ENCODE results near the gene STRADB.
"Not testable (repeated sequence)": the region's sequence is repeated elsewhere in the genome, so short reads cannot be mapped to it uniquely, and the experiment has no call there.

STRADB gene

DNA sequence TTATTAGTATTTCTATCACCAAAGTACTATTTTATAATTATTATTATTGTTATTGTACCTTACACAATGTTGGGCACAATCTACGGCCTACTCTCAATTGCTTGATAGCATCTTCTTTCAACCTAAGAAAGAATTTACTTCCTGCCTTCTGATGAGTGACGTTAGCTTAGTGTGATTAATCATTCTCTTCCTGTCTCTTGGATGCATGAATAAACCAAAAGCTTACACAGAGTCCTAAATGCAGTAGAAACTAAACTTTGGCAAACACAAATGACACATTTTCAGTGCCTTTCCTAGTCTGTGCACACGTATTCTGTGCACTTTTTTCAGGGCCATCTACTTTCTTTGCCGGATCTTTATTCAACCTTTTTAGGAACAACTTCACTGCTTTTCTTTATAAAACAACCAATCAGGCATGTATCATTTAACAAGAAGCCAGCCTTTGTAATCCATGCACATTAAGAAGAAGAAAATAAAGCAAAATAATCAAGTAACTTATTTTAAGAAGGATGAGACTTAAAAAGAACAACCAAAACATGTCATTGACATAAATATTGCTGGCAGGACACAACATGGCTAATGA lies 19.4 kb upstream of the STRADB start:
- no peak for DNase-seq

DNA sequence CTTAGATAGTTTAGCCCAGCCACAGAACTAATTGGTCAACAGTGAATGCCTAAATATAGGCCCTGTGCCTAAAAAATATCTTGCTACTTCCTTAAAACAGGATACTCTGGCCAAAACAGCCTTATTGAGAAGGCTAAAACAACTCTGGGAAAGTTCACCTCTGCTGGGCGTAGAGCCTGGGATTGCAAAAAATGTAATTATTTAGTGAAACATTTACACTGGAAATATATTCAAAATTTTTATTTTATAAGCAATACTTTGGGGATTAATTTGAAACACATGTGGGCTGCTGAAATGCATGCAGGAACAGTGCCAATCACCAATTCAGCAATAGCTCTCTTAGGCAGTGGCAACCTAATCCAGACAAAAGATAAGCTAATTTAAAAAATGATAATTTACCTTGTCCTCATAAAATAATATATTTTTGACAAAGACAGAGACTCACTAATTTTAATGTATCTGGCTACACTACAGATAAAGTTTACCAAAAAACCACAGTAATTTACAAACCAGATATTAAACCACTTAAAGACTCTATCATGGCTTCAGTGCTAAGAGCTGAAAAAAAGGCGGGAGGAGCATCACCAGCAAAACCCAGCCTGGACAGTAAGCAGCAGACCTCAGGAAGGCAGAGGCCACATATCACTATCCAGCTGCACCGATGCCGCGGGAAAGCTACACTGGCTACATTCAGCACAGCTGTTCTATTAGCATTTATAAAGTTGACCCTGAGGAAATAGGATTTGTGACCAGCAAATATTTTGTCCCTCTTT lies 18.7 kb upstream of the STRADB start:
- DNase-seq: peak; percentile 62

DNA sequence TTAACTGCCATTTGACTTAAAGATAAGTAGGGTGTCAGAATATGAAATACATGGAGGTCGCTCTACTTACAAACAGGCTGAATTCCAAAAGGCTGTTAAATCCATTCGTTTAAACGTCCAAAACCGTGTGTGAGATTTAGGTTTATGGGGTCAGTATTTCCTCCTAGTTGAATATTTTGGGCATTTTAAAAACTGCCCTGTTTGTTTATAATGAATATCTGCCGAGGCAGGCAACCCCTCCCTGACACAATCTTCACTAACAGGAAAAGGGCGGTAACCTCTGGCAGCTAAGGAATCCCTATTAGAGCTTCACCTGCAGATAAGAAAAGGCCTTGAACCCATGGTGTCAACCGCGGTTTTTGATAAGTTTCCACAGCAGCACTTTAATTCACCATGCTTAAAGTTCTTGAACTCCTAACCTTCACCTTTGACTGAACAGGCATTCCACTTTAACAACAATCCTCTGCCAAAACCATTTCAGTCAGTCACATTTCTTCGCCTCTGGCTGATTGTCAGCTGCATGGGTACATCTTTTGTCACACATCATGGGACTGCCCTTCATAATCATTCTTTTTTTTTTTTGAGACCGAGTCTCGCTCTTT lies 18.0 kb upstream of the STRADB start:
- peak; percentile 63 for DNase-seq

DNA sequence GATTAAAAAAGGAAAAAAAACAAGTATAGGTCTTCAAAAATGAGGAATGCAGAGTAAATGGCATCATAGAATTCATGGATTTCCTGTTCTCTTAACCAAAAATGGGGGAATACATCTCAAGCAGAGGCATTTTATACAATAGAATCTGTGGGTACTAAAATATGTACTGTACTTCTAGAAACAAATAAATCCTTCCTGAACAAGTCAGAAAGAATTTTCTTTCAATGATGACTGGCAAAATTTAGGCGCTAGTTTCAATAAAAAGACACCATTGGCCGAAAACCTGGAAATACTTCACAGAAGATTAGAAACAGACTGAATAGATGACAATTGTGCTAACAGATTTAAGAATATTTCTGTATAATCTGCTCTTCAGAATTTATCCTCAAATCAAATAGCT lies 15.4 kb upstream of the STRADB start:
- no peak for DNase-seq

DNA sequence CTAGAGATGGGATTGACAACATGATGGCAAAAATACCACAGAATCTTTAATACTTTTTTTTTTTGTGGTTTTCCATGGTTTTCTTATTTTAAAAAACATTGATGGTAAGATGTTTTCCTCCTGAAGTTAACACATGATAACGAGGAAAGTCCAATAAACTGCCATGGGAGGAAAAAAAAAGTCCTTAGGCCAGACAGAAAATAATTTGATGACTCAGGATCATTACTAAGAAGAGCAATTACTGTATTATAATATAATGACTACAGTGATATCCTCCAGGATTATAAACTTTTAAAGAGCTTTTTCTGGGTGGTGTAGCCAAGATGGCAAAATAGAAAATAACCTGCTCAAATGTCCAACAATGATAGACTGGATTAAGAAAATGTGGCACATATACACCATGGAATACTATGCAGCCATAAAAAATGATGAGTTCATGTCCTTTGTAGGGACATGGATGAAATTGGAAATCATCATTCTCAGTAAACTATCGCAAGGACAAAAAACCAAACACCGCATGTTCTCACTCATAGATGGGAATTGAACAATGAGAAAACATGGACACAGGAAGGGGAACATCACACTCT lies 12.1 kb upstream of the STRADB start:
- not testable (repeated sequence) for DNase-seq

DNA sequence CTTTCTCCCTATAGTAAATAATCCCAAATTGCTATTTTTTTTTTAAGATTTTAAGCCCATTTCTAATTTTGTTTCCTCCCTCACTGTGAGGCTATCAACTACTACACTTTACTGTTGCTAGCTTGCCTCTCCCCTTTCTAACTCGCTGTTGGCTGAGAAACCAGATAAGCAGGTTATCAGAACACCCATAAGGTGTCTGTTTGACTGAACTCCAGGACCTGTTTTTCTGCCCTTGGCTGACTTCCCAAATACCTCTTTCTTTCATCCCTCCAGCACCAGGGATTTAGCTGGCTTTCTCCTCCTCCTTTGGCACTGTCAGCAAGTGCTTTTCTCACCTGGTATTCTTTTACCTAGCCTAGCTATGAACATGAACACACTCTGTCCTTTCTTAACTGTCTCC lies 11.4 kb upstream of the STRADB start:
- peak; percentile 85 for DNase-seq

DNA sequence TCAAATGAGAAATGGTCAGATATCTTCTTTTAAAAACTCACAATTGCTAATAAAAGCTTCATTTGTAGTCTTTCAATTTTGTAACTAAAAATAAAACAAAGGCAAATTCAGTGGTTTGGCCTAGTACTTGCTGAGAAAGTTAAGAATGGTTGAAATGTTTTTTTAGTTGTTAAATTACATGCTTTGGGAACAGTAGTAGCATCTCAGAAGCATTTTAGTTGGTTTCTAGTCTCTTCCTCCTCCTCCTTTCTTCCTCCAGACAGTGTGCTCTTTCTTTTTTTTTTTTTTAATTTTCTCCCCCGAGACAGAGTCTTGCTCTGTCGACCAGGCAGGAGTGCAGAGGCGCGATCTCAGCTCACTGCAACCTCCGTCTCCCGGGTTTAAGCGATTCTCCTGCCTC lies 10.1 kb upstream of the STRADB start:
- no peak for DNase-seq

DNA sequence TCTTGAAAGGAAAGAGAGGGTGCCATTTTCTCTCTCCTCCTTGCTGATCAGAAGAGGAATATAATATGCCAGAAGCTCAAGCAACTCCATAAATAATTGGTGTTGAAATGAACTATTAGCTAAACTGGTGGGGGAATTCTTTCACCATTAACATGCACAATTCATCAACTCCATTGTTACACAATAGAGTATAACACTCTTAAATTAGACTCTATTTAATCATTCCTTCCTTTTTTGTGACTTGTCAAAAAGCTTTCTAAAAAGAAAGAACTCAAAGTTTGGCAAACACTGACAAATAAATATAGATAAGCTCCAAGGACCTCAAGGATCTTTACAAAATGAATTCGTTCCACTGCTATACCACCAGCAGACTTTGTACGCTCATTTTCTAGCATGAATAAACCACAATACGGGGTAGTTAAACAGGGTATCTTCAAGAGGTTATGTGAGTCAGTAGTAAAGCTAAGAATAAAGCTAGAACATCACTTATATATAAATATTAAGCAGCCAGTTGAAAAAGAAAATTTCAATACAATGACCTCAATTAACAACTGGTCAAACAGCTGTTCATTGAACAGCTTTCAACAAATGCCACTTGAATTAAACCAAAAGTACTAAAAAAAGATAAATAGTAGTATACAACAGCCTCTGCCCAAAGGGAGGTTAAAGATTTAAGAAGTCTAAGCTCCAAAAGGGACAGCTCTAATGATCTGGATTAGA lies 6.6 kb upstream of the STRADB start:
- no peak for DNase-seq

DNA sequence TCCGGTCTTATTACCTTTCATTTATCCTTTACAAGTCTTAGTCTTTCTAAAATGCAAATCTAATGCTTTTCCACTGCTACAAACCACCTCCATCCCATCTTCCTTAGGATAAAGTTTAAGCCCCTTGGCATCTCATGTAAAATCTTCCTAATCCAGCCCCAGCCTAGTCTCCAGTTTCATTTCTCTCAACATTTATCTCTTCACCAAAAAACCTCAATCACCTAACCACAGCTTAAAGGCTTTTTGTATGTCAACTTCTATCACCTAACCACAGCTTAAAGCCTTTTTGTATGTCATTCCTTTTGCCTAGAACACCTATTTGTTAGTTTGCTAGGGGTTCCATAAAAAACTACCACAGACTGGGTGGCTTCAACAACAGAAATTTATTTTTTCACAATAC lies 4.5 kb upstream of the STRADB start:
- peak; percentile 70 for DNase-seq

DNA sequence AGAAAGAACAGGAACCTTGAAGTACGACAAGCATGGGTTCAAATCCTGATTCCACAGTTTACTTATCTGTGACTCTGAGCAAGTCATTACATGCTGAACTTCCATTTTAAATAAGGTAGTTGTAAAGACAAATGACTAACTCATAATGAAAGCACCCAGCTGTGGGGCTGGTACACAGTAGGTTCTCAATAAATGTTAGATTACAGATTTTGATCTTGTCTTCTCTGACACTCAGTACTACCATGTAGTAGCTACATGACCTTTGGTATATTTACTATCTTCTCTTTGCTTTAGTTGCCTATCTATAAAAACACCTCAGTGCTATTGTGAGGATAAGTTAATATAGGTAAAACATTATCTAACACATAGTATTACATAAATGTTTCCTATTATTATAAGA lies 3.5 kb upstream of the STRADB start:
- no peak for DNase-seq

DNA sequence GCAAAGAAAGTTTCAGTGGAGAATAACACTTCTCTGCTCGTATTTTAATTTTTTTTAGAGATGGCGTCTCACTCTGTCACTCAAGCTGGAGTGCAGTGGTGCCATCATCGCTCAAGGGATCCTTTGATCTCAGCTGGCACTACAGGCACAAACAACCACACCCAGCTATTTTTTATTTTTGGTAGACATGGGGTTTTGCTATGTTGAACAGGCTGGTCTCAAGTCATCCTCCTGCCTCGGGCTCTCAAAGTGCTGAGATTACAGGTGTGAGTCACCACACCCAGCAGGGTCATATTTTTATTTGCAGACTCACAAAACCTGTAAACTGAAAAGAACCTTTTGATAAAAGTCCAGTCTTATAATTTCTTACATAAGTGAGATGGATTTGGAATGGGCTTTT lies 2.8 kb upstream of the STRADB start:
- DNase-seq: no peak

DNA sequence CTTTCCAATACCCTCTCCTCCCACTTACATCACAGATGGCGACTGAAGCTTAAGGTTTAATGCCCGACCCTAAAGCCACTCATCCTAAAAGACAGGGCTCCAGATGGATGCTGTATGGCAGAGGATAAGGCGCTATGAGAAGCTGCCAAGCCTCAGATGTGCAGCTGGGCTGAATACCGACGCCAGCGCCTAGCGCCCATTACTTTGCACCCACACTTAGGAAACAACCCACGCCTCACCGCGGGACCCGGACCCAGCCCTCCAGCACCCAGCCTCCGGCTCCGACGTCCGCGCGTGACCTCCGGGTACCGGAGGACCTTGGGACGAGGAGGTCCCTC lies 617 bp upstream of the STRADB start:
- DNase-seq: no peak

DNA sequence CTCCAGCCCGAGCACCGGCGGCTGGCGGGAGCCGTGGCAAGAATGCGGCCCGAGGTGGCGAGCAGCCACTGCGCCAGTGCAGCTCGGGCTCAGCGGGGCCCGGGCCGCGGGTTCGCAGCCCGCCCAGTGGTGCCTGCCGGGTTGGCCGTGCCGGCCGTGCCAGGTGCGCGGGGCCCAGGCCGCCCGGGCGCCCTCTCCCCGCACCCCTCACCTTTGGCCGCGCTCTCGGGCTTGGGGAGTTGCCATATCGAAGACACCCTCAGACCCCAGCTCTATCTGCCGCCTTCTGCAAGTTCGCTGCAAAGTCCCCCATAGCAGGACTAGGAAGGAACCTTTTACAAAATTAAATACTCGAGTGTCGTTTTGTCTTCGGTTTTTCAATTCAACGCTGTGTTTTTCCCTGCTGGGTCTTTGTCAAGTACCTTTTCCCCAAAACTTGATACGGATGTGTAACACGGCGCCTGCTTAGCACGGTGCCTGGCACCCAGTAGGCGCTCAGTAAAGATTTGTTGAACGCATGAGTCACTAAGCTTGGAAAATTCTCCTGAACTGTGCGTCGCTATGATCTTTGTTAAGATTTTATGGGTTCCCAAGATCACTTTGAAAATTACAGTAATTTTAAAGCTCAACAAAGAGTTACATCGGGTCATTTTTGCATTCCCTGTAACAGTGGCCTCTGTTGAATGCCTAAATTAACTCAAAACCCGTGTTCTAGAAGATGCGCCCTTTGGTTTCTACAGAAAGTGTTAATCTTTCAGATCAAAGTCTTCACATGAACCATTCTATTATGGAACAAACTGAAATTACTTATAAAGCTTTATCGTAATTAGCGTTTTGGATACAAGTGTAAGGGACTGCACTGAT lies 750 bp downstream of the STRADB start:
- peak; percentile 59 for DNase-seq

DNA sequence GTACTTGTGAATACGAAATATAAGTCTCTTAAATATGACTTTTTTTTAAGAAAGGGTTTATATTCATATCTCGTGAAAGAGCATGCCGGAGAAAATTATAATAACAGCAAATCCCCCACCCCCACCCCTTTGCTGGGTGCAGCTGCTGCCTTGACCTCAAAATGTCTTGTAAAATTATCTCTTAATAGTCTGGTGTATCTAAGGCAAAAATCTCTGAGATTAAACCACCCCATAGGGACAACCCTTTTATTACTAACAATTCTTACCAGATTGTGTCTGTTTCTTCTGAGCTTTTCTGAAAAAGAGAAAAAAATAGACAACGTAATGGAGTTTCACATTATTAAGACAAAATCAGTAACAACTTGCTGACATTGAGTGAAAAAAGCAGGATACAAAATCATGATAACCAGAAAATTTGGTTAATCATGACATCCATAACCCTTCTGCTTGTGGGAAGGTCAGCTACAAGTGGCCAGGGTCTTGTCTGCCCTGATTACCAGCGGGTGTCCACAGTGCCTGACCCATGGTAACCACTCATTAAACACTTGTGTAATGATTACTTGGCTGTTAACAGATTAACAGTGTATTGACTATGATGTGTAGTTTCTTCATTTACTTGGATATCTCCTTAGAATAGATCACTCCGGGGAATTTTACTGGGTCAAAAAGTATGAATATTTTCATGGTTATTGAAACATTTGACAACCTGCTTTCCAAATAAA lies 1.5 kb downstream of the STRADB start:
- DNase-seq: no peak

DNA sequence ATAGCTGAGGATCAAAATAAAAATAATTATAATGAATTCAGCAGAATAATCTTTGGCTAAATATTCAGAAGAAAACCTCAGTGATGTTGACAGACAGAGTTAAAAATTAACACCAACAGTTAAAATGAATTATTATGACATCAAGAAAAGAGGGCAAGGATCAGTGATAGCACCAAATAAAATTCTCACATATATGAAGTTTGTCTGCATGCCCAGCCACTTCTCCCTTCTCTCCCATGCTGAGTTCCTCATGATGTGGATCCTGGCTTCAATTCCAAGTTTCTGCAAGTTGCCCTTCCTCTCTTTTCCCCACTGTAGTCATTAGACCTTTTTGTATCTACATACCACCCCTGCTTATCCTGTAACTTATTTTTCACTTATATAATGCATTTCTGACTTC lies 6.8 kb downstream of the STRADB start:
- DNase-seq: no peak

DNA sequence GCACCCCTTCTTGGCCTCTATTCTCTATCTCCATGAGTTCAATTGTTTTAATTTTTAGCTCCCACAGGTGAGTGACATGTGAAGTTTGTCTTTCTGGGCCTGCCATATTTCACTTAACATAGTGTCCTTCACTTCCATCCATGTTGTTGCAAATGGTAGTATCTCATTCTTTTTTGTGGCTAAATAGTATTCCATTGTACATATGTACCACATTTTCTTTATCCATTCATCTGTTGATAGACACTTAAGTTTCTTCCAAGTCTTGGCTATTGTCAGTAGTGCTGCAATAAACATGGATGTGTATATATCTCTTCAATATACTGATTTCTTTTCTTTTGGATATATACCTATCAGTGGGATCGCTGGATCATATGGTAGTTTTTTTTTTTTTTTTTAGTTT lies 9.0 kb downstream of the STRADB start:
- no peak for DNase-seq

DNA sequence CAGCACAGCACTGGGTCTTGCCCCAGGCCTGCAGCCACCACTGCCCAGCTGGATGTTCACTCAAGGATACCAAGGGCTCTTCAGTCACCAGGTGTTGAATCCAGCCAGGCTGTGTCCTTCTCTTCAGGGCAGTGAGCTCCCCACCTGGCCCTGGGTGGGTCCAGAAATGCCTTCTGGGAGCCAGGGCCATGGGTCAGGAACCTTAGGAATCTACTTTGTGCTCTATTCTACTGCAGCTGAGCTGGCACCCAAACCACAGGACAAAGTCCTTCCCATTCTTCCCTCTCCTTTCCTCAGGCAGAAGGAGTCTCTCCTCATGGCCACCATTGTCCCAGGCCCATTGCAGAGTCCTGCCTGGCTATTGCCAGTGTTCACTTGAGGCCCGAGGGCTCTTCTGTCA lies 13.0 kb downstream of the STRADB start:
- DNase-seq: no peak

DNA sequence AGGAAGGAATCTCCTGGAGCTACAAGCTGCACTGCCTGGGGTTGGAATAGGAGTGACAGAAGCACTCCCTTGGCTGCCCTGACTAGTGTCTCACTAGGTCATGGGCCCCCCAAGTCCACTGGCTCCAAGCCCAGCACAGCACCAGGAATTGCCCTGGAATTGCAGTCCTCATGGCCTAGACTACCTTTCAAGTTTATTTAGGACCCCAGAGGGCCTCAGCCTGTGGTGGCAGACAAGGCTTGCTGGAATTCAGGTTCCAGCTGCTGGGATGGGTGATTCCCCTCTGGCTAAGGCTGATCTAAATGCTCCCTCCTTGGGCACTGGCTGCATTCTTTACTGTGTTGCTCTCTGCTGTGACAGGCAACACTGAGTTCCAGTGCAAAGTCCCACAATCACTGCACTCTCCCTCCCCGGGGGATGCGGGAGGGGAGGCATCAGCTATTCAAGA lies 14.0 kb downstream of the STRADB start:
- no peak for DNase-seq

DNA sequence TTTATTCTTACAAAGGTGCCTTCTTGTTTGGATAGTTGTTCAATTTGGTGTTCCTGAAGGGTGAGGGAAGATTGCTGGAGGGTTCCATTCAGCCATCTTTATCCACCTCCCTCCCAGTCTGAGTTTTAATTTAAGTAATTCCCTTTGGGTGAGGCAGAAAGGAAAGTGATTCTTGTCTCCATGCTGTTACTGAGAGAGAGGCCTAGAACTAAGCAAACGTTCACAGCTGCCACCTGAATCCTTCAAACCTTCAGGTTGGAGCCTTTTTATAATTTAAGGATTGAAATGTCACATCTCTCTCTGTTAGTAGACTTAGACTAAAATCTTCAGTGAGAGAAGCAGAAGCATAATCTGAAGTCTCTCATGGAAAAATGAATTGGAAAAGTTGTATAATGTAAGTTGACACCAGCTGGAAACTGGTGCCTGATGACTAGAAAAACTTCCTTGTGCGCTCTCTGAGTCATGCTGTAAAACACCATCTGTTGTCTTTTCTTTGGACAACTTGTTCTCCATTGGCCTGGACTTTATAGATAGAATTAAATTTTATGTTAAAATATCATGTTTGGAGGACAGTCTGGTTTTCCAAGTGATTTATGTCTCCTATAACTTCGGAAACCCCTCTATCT lies 14.6 kb downstream of the STRADB start:
- no peak for DNase-seq

DNA sequence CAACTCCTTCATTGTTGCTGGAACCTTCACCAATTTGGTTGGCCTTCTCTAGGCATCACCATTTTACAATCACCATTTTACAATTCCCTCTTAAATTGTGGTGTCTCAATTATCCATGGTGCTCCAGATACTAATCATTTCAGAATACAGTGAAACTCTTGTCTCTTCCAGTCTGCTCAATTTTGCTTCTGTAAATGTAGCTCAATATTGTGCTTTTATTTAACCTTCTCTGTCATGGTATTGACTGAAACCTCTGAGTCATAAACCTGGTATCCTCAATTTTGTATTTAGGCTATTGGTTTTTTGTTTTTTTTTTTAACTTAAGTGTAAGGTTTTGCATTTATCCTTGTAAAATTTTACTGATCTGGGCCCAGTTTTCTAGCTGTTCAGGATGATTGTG lies 16.1 kb downstream of the STRADB start:
- DNase-seq: no peak

Measured in OCI-M1 (cell line).